ENCODE measurements around the gene DOCK1.

Gene DOCK1

DNA sequence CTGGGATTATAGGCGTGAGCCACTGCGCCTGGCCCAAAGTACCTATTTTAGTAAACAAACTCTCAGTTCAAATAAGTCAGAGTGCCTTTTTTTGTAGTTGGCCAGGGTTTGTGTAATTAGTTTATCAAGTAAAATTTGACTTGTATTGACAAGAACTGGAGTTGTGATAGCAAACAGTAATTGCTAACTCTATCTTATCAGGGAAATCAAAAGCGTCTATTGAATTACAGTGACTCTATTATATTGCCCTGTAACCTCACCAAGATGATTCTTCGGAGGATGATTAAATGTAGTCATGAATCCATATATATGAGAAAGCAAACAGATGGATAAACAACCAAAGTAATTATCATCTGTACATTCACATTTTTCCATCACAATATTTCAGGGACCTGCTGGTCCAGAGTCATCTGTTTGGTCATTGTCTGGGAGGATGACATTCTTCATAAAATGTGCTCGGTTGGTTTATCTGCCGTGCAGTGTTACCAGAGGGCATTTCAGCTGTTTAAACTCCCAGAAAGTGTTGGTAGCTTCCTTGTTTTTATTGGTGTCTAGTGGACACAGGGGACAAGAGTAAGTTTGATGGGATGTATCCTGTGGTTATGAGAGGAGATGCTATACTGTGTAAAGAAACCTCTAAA, 35.6 kb downstream of the DOCK1 start:
- Histone ChIP-seq H3K4me1 (ENCODE audit: insufficient read depth, low read length) (no peaks in the 10 kb centered on the region), H3K9me3 (ENCODE audit: control insufficient read depth, insufficient read depth, low read length) (no peaks in the 10 kb centered on the region), H3K36me3 (ENCODE audit: insufficient read depth, low read length) (no peaks in the 10 kb centered on the region), H3K9ac (ENCODE audit: low read depth, low read length) (no peak overlapping the region)

DNA sequence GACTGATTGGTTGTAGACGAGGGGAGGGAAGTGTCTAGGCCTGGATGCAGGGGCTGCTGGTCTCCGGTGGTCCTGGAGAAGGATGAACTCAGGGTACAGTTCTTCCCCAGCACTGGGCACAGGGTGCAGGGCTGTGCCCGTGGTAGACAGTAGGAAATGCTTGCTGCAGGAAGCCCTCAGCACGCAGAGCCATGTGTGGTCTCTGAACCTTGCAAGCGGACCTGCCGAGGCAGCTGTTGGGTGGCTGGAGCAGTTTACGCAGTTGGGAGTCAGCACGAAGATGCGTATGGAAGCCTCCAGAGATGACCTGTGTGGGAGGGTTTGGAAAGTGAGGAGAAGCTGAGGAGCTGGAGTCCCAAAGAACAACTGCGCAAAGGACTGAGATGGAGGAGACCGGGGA, 39.0 kb downstream of the DOCK1 start:
- peaks cover 5% of the 10 kb centered on the region for H3K9me3 ChIP-seq (ENCODE audit: control insufficient read depth, insufficient read depth, low read length)
- H3K4me1 ChIP-seq (ENCODE audit: insufficient read depth, low read length): no peaks in the 10 kb centered on the region
- no peak overlapping the region for H3K9ac ChIP-seq (ENCODE audit: low read depth, low read length)
- 0 out of 2 replicates have a peak, but pooled peaks cover 5% of the 10 kb centered on the region for H3K36me3 ChIP-seq (ENCODE audit: insufficient read depth, low read length)

DNA sequence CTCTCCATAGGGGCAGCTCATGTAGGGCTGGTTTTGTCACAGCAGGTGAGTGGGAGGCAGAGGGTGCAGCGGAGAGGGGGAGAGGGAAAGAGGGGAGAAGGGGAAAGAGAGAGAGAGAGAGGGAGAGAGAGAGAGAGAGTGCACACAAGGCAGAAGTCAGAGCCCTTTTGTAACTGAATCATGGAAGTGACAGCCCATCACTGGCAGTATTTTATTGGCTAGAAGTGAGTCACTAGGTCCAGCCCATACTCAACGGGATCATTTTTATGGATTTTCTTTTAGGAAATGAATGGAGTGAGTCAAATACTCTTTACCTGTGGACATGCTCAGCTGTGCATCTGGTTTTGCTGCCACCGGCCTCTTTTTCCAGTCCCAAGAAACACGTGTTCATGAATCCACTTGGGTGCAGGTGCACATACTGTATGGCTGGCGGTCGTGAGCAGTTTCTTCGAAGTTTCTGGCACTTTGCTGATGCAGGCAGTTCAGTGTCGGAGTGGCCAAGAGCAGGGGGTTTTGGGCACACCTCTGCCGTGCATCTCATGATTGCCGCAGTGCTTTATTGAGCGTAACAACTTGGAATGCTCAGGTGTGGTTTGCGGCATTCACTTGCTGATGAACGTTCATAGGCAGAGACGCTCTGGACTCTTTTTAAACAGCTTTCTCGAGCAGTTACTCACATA, 40.3 kb downstream of the DOCK1 start:
- no peaks in the 10 kb centered on the region for H3K4me1 ChIP-seq (ENCODE audit: insufficient read depth, low read length)
- H3K9ac ChIP-seq (ENCODE audit: low read depth, low read length): no peak overlapping the region
- 0 out of 2 replicates have a peak, but pooled peaks cover 5% of the 10 kb centered on the region for H3K36me3 ChIP-seq (ENCODE audit: insufficient read depth, low read length)
- H3K9me3 ChIP-seq (ENCODE audit: control insufficient read depth, insufficient read depth, low read length): peaks cover 5% of the 10 kb centered on the region

DNA sequence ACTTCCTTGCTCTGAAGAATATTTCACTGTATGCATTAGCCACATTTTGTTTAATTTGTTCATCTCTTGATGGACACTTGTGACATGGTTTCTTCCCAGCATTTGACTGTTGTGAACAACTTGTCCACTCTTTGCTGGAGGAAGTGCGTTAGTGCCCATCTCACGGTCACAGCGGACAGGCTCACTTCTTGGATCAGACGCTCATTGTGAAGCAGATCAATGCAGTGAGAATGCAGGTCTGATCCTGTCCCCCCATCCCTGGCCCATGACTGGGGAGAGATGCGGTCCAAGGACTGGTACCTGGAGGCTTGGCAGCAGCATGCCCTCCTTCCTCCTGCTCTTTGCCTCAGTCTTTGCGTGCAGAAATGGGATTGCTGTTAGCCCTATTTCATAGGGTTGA, 41.5 kb downstream of the DOCK1 start:
- H3K36me3 ChIP-seq (ENCODE audit: insufficient read depth, low read length): 0 out of 2 replicates have a peak, but pooled peaks cover 5% of the 10 kb centered on the region
- peaks cover 7% of the 10 kb centered on the region for H3K9me3 ChIP-seq (ENCODE audit: control insufficient read depth, insufficient read depth, low read length)
- H3K4me1 ChIP-seq (ENCODE audit: insufficient read depth, low read length): no peaks in the 10 kb centered on the region
- no peak overlapping the region for H3K9ac ChIP-seq (ENCODE audit: low read depth, low read length)

DNA sequence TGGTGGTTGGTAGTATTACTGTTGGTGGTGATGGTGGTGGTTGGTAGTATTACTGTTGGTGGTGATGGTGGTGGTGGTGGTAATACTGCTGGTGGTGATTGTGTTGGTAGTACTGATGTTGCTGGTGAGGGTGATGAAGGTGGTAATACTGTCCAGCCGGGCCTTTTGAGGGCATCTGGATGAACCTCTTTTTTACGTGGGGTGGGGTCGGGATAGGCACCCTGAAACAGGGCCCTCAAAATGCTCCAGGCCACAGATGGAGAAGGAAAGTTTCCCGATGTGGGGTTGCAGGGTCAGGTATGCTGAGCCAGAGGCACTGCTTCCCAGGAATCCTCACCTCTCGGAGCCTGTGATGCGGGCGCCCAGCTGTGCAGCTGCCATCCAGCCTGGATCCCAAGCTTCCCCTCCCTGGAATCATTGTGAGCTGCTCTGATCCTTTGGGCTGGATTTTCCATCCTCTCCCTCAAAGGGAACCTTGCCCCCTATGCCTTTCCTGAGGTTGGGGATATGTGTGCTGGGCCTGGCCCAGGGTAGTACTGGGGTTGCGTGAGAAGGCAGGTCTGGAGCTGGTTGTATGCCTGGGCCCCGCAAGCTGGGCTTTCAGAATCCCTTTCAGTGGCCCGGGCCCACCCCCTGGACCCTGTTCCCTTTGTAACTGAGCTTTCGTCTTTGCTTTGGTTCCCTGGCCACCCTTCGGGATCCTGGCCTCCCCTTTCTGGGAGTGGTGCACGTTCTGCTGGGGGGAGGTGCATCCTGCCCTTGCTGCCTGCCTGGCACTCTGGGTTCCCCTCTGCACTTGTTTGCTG, 43.3 kb downstream of the DOCK1 start:
- Histone ChIP-seq H3K9me3 (ENCODE audit: control insufficient read depth, insufficient read depth, low read length) (peaks cover 11% of the 10 kb centered on the region), H3K9ac (ENCODE audit: low read depth, low read length) (no peak overlapping the region), H3K36me3 (ENCODE audit: insufficient read depth, low read length) (0 out of 2 replicates have a peak, but pooled peaks cover 5% of the 10 kb centered on the region), H3K4me1 (ENCODE audit: insufficient read depth, low read length) (no peaks in the 10 kb centered on the region)

- Histone ChIP-seq H3K4me1 (ENCODE audit: insufficient read depth, low read length) (no peaks in the 10 kb centered on the region), H3K9me3 (ENCODE audit: control insufficient read depth, insufficient read depth, low read length) (peaks cover 11% of the 10 kb centered on the region), H3K36me3 (ENCODE audit: insufficient read depth, low read length) (0 out of 2 replicates have a peak, but pooled peaks cover 5% of the 10 kb centered on the region), H3K9ac (ENCODE audit: low read depth, low read length) (no peak overlapping the region)
Observed at GRCh38 chr10:126949161-126949503, 43.9 kb downstream of the DOCK1 start.

DNA sequence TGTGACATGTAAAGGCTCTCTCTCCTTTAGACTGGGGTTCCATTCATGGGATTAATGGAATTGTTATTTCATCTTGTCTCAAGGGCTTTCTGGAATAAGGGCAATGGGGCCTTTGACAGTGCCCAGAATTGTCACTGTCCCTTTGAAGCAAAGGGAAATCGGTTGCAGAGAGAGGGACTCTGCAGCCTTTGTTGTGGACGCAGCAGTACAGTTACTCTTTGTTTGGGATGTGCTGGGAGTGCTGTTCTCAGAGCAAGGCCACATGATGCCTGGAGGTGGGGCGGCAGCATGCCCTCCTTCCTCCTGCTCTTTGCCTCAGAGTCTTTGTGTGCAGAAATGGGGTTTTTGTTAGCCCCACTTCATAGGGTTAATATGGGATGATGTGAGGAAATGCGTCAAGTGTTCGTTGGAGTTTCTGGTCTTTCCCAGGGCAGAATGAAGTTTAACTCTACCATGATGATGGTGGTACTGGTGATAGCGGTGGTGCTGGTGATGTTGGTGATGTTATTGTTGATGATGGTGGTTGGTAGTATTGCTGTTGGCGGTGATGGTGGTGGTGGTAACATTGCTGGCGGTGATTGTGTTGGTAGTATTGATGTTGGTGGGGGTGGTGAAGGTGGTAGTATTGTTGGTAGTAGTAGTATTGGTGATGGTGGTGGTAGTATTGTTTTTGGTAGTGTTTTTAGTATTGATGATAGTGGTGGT, 45.3 kb downstream of the DOCK1 start:
- H3K9ac ChIP-seq (ENCODE audit: low read depth, low read length): no peak overlapping the region
- H3K9me3 ChIP-seq (ENCODE audit: control insufficient read depth, insufficient read depth, low read length): peaks cover 11% of the 10 kb centered on the region
- H3K4me1 ChIP-seq (ENCODE audit: insufficient read depth, low read length): no peaks in the 10 kb centered on the region
- H3K36me3 ChIP-seq (ENCODE audit: insufficient read depth, low read length): 0 out of 2 replicates have a peak, but pooled peaks cover 5% of the 10 kb centered on the region

DNA sequence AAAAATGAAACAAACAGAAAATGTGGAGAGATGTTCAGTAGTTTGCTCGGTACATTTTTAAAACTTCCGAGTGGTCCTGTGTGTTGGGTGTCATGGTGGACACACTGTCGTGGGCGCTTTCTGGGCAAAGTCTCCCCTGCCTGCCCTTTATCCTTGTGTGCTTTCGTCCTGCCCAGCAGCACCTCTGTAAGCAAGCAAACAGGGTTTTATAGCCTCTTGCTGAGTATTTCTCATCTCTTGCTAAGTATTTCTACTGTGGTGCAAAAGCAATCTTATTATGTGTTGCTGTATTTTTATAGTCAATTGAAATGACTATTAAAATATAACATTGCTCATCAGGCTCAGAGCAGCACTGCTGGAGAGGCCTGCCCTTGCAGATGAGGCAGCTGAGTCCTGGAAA, 48.7 kb downstream of the DOCK1 start:
- Histone ChIP-seq H3K9ac (ENCODE audit: low read depth, low read length) (no peak overlapping the region), H3K36me3 (ENCODE audit: insufficient read depth, low read length) (no peaks in the 10 kb centered on the region), H3K4me1 (ENCODE audit: insufficient read depth, low read length) (no peaks in the 10 kb centered on the region), H3K9me3 (ENCODE audit: control insufficient read depth, insufficient read depth, low read length) (peaks cover 6% of the 10 kb centered on the region; the same call in 1 of the 2 replicates)

DNA sequence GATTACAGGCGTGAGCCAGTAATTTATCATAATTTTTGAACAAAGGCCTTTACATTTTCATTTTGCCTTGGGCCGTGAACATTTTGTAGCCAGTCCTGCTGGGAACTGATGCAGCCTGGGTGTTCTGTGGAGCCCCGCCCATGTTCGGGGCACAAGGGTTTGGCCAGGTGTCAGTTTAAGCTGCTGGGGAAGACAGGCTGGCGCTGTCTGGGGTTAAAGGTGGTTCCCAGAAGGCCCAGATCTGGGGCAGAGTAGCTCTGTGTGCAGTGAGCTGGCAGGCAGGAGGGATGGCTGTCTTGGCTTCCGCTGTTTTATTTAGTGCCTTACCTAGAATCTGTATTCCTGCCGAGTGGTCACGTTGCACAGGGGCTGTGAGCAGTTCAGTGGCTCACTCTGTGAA, 50.2 kb downstream of the DOCK1 start:
- Histone ChIP-seq H3K9me3 (ENCODE audit: control insufficient read depth, insufficient read depth, low read length) (peaks cover 6% of the 10 kb centered on the region; the same call in 1 of the 2 replicates), H3K9ac (ENCODE audit: low read depth, low read length) (no peak overlapping the region), H3K36me3 (ENCODE audit: insufficient read depth, low read length) (no peaks in the 10 kb centered on the region)

DNA sequence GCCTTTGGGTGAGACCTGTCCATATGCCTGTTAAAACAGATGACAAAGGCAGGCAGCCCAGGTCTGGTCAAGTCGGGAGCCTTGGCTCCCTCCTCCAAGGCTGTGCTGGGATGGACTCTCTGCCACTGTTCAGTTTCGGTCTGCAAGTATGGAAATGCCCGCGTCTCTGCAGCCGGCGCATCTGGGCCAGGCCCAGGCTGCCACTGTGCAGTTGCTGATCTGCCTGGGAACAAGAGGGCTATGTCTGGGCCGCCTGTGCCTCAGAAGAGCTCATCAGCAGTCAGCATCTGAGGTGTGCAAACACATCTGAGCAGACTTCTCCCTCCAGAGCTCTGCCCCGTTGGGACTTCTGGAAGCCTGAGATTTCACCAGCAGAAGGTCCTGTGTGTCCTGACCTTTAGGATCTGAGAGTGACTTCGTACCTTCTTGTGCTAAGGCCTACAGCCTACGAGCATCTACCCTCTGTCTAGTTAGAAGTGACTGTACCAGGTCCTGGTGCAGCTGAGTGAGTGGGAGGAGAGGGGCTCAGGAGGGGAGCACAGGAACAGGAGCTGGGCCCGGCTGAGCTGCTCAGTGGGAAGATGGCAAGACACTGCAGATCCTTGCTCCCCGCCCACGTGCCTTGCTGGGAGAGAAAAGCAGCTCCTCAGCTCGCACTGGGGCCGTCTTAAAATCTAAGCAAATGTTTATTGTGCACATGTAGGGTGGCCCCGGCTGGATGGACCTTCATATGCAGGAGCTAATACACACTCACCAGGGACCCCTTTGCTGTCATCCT, 50.9 kb downstream of the DOCK1 start:
- Histone ChIP-seq H3K36me3 (ENCODE audit: insufficient read depth, low read length) (no peaks in the 10 kb centered on the region), H3K9ac (ENCODE audit: low read depth, low read length) (no peak overlapping the region), H3K4me1 (ENCODE audit: insufficient read depth, low read length) (no peaks in the 10 kb centered on the region), H3K9me3 (ENCODE audit: control insufficient read depth, insufficient read depth, low read length) (peaks cover 6% of the 10 kb centered on the region; the same call in 1 of the 2 replicates)

More for the DNA sequence above, 50.2 kb downstream of the DOCK1 start:
- H3K4me1 ChIP-seq (ENCODE audit: insufficient read depth, low read length): no peaks in the 10 kb centered on the region

DNA sequence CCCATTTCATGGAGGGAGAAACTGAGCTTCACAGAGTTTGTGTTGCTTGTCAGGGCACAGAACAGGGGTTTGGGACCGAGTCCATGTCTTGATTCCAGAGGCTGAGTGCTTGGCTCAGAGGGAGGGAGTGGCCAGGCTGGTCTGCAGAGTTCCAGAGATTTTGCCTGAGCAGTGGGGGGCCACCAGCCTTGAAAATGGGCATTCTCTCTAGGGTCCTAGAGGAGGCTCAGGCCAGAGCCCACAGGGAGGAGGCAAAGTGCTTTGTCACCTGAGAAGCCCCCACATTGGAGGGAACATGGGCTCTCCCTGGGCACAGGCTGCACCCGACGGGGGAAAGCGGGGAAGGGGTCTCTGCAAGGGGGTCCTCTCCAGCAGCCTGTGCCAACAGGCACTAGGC, 51.5 kb downstream of the DOCK1 start:
- Histone ChIP-seq H3K4me1 (ENCODE audit: insufficient read depth, low read length) (no peaks in the 10 kb centered on the region), H3K9ac (ENCODE audit: low read depth, low read length) (no peak overlapping the region), H3K36me3 (ENCODE audit: insufficient read depth, low read length) (no peaks in the 10 kb centered on the region), H3K9me3 (ENCODE audit: control insufficient read depth, insufficient read depth, low read length) (peaks cover 4% of the 10 kb centered on the region; the same call in 1 of the 2 replicates)

DNA sequence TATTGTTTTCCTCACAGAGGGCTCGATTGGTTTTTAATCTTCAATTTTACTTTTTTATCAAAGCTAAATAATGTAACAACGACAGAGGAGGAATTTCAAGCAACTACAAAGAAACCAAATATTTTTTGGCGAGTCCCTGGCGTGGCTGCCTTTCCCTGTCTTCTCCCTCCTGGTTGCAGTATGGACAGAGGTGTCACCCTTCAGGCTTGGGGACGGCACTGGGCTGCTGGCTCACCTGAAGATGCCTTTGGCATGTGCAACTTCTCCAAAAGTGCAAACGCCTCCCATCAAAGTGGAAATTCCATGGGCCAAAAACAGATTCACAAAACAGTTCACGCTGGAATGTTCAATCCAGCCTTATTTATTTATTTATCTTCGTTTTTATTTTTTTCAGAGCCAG, 51.9 kb downstream of the DOCK1 start:
- H3K4me1 ChIP-seq (ENCODE audit: insufficient read depth, low read length): no peaks in the 10 kb centered on the region
- H3K36me3 ChIP-seq (ENCODE audit: insufficient read depth, low read length): no peaks in the 10 kb centered on the region
- peaks cover 4% of the 10 kb centered on the region; the same call in 1 of the 2 replicates for H3K9me3 ChIP-seq (ENCODE audit: control insufficient read depth, insufficient read depth, low read length)

DNA sequence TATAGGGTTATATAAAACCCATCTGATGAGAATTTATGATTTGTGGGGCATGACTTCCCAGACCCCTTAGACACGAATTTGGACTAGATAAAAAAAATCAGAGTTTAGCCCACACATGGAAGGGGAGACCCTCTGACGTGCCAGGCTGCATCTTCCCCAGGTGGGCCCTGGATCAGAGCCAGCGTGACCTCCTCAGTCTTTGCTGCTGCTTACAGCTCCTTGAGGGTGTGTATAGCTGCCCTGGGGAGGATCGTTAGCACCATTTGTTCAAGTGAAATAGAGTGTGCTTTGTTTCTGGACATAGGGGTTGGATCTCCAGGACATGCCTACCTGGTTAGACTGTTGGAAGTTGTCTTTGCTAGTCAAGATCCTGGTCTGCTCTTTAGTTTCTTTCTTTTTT, 54.2 kb downstream of the DOCK1 start:
- H3K9me3 ChIP-seq (ENCODE audit: control insufficient read depth, insufficient read depth, low read length): no peaks in the 10 kb centered on the region; the same call in 1 of the 2 replicates
- no peak overlapping the region for H3K9ac ChIP-seq (ENCODE audit: low read depth, low read length)
- H3K4me1 ChIP-seq (ENCODE audit: insufficient read depth, low read length): no peaks in the 10 kb centered on the region
- H3K36me3 ChIP-seq (ENCODE audit: insufficient read depth, low read length): no peaks in the 10 kb centered on the region

More for the DNA sequence above, 51.9 kb downstream of the DOCK1 start:
- H3K9ac ChIP-seq (ENCODE audit: low read depth, low read length): no peak overlapping the region
